ENCODE measurements around the gene ATP6V0B. TPM values are rescaled to one million over a fixed set of nuclear protein-coding genes. Genes with fewer than 3 reads are reported as not detected.

Gene ATP6V0B
- total and polyA plus RNA-seq, 2 of the 13 experiments (the other 11 are each of a cell fraction or from before 2014, with no cell fraction given) = 157 to 161 TPM

DNA sequence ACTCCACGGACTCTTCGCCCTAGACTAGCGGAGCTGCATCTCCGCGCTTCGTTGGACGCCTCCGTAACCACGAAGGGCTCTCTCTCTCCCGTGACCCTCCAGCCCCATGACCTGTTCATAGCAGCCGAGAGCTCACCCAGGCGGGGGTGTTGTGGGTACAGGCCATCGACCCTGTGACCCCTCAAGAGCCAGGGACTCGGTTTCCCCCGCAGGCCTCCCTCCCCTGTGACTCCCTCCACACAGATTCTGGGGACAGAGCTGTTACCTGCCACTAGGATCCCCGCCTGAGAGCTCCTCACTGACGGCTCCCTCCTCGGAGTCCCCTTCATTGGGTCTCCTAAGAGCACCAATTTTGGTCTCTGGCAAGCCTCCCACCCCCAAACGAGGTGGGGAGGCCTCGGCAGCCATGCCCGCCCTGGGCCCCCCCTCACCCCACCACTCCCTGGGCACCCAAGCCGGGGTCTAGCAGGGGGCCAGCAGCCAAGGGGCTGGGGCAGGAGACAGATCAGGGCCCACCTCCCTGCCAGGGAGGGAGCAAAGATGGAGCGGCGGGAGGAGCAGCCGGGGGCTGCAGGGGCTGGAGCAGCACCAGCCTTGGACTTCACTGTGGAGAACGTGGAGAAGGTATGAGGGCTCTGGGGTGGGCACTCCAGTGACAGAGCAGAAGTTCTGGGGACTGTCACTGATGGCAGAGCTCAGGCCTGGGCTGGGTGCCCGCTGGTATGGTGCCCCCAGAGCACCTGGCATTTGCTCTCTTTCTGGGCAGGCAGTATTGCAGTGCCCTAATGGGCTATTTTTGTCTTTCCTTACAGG is 27.5 kb upstream of the ATP6V0B start (continued):
- TF ChIP-seq, protein P1, sequence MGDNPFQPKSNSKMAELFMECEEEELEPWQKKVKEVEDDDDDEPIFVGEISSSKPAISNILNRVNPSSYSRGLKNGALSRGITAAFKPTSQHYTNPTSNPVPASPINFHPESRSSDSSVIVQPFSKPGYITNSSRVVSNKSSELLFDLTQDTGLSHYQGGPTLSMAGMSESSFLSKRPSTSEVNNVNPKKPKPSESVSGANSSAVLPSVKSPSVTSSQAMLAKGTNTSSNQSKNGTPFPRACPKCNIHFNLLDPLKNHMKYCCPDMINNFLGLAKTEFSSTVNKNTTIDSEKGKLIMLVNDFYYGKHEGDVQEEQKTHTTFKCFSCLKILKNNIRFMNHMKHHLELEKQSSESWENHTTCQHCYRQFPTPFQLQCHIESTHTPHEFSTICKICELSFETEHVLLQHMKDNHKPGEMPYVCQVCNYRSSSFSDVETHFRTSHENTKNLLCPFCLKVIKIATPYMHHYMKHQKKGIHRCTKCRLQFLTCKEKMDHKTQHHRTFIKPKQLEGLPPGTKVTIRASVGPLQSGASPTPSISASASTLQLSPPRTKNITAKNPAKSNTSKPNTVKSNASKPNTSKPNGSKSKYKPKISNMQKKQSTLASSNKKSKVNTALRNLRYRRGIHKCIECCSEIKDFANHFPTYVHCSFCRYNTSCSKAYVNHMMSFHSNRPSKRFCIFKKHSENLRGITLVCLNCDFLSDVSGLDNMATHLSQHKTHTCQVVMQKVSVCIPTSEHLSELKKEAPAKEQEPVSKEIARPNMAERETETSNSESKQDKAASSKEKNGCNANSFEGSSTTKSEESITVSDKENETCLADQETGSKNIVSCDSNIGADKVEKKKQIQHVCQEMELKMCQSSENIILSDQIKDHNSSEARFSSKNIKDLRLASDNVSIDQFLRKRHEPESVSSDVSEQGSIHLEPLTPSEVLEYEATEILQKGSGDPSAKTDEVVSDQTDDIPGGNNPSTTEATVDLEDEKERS (CRISPR knock-in tag; IDR thresholded peaks at IDR 0.05) = no peak
- TF ChIP-seq ZNF776 (CRISPR knock-in tag; IDR thresholded peaks at IDR 0.05) = peak; percentile 3; the same call in 1 of the 2 replicates
- TF ChIP-seq ZKSCAN8 (CRISPR knock-in tag; IDR thresholded peaks at IDR 0.05; ENCODE audit: borderline replicate concordance) = no peak
- TF ChIP-seq ZFP41 (CRISPR knock-in tag; IDR thresholded peaks at IDR 0.05; ENCODE audit: borderline replicate concordance) = 0 out of 2 replicates have a peak, but pooled peaks have one; percentile 84
- TF ChIP-seq ZNF839 (CRISPR knock-in tag; IDR thresholded peaks at IDR 0.05; ENCODE audit: borderline replicate concordance) = peak; percentile 19; the same call in 1 of the 2 replicates
- 0 out of 2 replicates have a peak, but pooled peaks have one; percentile 33 for TF ChIP-seq TOPORS (CRISPR knock-in tag; IDR thresholded peaks at IDR 0.05)
- no peak for TF ChIP-seq ZNF550 (CRISPR knock-in tag; IDR thresholded peaks at IDR 0.05; ENCODE audit: borderline replicate concordance)
- TF ChIP-seq, protein P2, sequence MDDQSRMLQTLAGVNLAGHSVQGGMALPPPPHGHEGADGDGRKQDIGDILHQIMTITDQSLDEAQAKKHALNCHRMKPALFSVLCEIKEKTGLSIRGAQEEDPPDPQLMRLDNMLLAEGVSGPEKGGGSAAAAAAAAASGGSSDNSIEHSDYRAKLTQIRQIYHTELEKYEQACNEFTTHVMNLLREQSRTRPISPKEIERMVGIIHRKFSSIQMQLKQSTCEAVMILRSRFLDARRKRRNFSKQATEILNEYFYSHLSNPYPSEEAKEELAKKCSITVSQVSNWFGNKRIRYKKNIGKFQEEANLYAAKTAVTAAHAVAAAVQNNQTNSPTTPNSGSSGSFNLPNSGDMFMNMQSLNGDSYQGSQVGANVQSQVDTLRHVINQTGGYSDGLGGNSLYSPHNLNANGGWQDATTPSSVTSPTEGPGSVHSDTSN (CRISPR knock-in tag; IDR thresholded peaks at IDR 0.05; ENCODE audit: borderline replicate concordance) = 0 out of 2 replicates have a peak, but pooled peaks have one; percentile 15
- no peak for TF ChIP-seq GPN1 (CRISPR knock-in tag; IDR thresholded peaks at IDR 0.05; ENCODE audit: borderline replicate concordance)
- TF ChIP-seq ZNF235 (CRISPR knock-in tag; IDR thresholded peaks at IDR 0.05; ENCODE audit: borderline replicate concordance) = 0 out of 2 replicates have a peak, but pooled peaks have one; percentile 40
- TF ChIP-seq ZNF569 (CRISPR knock-in tag; IDR thresholded peaks at IDR 0.05; ENCODE audit: borderline replicate concordance) = peak; percentile 16; the same call in 1 of the 2 replicates
- TF ChIP-seq, protein P3, sequence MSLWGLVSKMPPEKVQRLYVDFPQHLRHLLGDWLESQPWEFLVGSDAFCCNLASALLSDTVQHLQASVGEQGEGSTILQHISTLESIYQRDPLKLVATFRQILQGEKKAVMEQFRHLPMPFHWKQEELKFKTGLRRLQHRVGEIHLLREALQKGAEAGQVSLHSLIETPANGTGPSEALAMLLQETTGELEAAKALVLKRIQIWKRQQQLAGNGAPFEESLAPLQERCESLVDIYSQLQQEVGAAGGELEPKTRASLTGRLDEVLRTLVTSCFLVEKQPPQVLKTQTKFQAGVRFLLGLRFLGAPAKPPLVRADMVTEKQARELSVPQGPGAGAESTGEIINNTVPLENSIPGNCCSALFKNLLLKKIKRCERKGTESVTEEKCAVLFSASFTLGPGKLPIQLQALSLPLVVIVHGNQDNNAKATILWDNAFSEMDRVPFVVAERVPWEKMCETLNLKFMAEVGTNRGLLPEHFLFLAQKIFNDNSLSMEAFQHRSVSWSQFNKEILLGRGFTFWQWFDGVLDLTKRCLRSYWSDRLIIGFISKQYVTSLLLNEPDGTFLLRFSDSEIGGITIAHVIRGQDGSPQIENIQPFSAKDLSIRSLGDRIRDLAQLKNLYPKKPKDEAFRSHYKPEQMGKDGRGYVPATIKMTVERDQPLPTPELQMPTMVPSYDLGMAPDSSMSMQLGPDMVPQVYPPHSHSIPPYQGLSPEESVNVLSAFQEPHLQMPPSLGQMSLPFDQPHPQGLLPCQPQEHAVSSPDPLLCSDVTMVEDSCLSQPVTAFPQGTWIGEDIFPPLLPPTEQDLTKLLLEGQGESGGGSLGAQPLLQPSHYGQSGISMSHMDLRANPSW (CRISPR knock-in tag; IDR thresholded peaks at IDR 0.05; ENCODE audit: borderline replicate concordance) = 0 out of 2 replicates have a peak, but pooled peaks have one; percentile 11
- no peak for TF ChIP-seq EHMT2 (IDR thresholded peaks at IDR 0.05; ENCODE audit: borderline replicate concordance, low read depth, low read length)
- TF ChIP-seq FOXC1 (CRISPR knock-in tag; IDR thresholded peaks at IDR 0.05; ENCODE audit: borderline replicate concordance) = peak; percentile 4; the same call in 1 of the 2 replicates
- TF ChIP-seq ZNF567 (CRISPR knock-in tag; IDR thresholded peaks at IDR 0.05; ENCODE audit: borderline replicate concordance) = 0 out of 2 replicates have a peak, but pooled peaks have one; percentile 23
- no peak for TF ChIP-seq MBNL3 (CRISPR knock-in tag; conservative IDR thresholded peaks at IDR 0.05)
- TF ChIP-seq ZSCAN21 (CRISPR knock-in tag; IDR thresholded peaks at IDR 0.05; ENCODE audit: borderline replicate concordance) = peak; percentile 5; the same call in 1 of the 2 replicates
- TF ChIP-seq ZNF333 (CRISPR knock-in tag; IDR thresholded peaks at IDR 0.05; ENCODE audit: borderline replicate concordance) = peak; percentile 78; the same call in 1 of the 2 replicates

Data from HepG2 (cell line).